Mucosa of rectum (tissue), 2 donors: Measurements from ENCODE around the gene TRDN.

Experiments used
- H3K27ac ChIP-seq, 2 donors: one replicate each; pipeline ENCODE4 v1.7.0; 2013; ENCODE audit warnings: inconsistent platforms in 2 of 2, low read depth in 2 of 2, low read length in 2 of 2
- H3K27me3 ChIP-seq, 2 donors: one replicate each; pipeline ENCODE4 v1.7.0; 2013; ENCODE audit warnings: low read length in 2 of 2; ENCODE audit not compliant: control insufficient read depth in 2 of 2, insufficient read depth in 2 of 2
- H3K36me3 ChIP-seq, 2 donors: one replicate each; pipeline ENCODE4 v1.7.0; 2013; ENCODE audit warnings: low read length in 2 of 2; ENCODE audit not compliant: control insufficient read depth in 2 of 2, insufficient read depth in 2 of 2
- H3K4me1 ChIP-seq, 2 donors: one replicate each; pipeline ENCODE4 v1.7.0; 2013; ENCODE audit warnings: low read length in 2 of 2, mild to moderate bottlenecking in 1 of 2; ENCODE audit not compliant: control insufficient read depth in 2 of 2, insufficient read depth in 2 of 2
- H3K4me3 ChIP-seq, 2 donors: one replicate each; pipeline ENCODE4 v1.7.0; 2013; ENCODE audit warnings: low read length in 2 of 2
- H3K9ac ChIP-seq, 2 donors: one replicate each; pipeline ENCODE4 v1.7.0; 2013; ENCODE audit warnings: low read length in 2 of 2, low read depth in 1 of 2, mild to moderate bottlenecking in 1 of 2
- H3K9me3 ChIP-seq, 2 donors: one replicate each; pipeline ENCODE4 v1.7.0; 2013; ENCODE audit warnings: low read length in 2 of 2; ENCODE audit not compliant: control insufficient read depth in 2 of 2
- donor health status: healthy.
- donor health status: Normal muscosa, but diverticular disease.

Gene TRDN

GRCh38 chr6:123434186-123434585, 202.6 kb downstream of the TRDN start:
- Histone ChIP-seq H3K4me3 (no peak overlapping the region), H3K4me1 (no peaks in the 10 kb centered on the region), H3K36me3 (no peaks in the 10 kb centered on the region), H3K27me3 (no peaks in the 10 kb centered on the region), H3K9ac (no peak overlapping the region), H3K27ac (no peak overlapping the region), H3K9me3 (no peaks in the 10 kb centered on the region)

DNA sequence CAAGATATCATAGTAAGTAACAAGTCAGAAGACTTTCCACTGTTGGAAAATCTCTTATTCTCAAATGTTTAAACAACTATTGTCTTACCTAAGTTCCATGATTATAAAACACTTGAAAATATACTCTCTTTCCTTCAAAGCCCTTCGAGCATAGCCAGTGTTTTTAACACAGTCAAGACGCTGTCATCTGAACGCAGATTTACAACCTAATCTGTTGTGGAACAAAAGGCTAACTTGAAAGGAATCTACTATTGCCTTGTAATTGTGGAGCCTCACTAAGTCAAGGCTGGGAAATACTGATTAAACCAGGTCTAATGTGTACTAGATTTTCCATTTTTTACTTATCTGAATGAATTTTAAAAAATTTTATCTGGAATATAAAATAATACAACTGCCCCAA, 205.8 kb downstream of the TRDN start:
- H3K27me3 ChIP-seq = no peaks in the 10 kb centered on the region
- H3K4me1 ChIP-seq = no peaks in the 10 kb centered on the region
- no peak overlapping the region for H3K9ac ChIP-seq
- H3K36me3 ChIP-seq = no peaks in the 10 kb centered on the region
- no peaks in the 10 kb centered on the region for H3K9me3 ChIP-seq
- H3K27ac ChIP-seq = no peak overlapping the region
- H3K4me3 ChIP-seq = no peak overlapping the region

GRCh38 chr6:123427008-123427407, 209.7 kb downstream of the TRDN start:
- Histone ChIP-seq H3K36me3 (no peaks in the 10 kb centered on the region), H3K27me3 (no peaks in the 10 kb centered on the region), H3K27ac (no peak overlapping the region), H3K9ac (no peak overlapping the region), H3K9me3 (no peaks in the 10 kb centered on the region), H3K4me3 (no peak overlapping the region), H3K4me1 (no peaks in the 10 kb centered on the region)

- no peaks in the 10 kb centered on the region for H3K4me1 ChIP-seq
- H3K9me3 ChIP-seq = no peaks in the 10 kb centered on the region
- H3K4me3 ChIP-seq = no peak overlapping the region
- H3K9ac ChIP-seq = no peak overlapping the region
- H3K27ac ChIP-seq = no peak overlapping the region
- no peaks in the 10 kb centered on the region for H3K27me3 ChIP-seq
- no peaks in the 10 kb centered on the region for H3K36me3 ChIP-seq
These were observed 213.6 kb downstream of the TRDN start for GRCh38 chr6:123423130-123423529.

GRCh38 chr6:123420512-123420911, 216.2 kb downstream of the TRDN start:
- Histone ChIP-seq H3K4me1 (no peaks in the 10 kb centered on the region), H3K4me3 (no peak overlapping the region), H3K27ac (no peak overlapping the region), H3K27me3 (no peaks in the 10 kb centered on the region), H3K9me3 (no peaks in the 10 kb centered on the region), H3K36me3 (no peaks in the 10 kb centered on the region), H3K9ac (no peak overlapping the region)

GRCh38 chr6:123418071-123418470, 218.7 kb downstream of the TRDN start:
- H3K9me3 ChIP-seq = no peaks in the 10 kb centered on the region
- no peak overlapping the region for H3K9ac ChIP-seq
- no peaks in the 10 kb centered on the region for H3K36me3 ChIP-seq
- no peaks in the 10 kb centered on the region for H3K4me1 ChIP-seq
- H3K27me3 ChIP-seq = no peaks in the 10 kb centered on the region
- H3K27ac ChIP-seq = no peak overlapping the region
- no peak overlapping the region for H3K4me3 ChIP-seq

GRCh38 chr6:123417535-123417934, 219.2 kb downstream of the TRDN start:
- no peaks in the 10 kb centered on the region for H3K36me3 ChIP-seq
- no peak overlapping the region for H3K4me3 ChIP-seq
- no peak overlapping the region for H3K27ac ChIP-seq
- H3K27me3 ChIP-seq = no peaks in the 10 kb centered on the region
- no peaks in the 10 kb centered on the region for H3K9me3 ChIP-seq
- no peak overlapping the region for H3K9ac ChIP-seq
- H3K4me1 ChIP-seq = no peaks in the 10 kb centered on the region

- Histone ChIP-seq H3K4me3 (no peak overlapping the region), H3K27me3 (no peaks in the 10 kb centered on the region), H3K9me3 (no peaks in the 10 kb centered on the region), H3K27ac (no peak overlapping the region), H3K4me1 (no peaks in the 10 kb centered on the region), H3K9ac (no peak overlapping the region), H3K36me3 (no peaks in the 10 kb centered on the region)
These were observed 220.8 kb downstream of the TRDN start for GRCh38 chr6:123415844-123416468.

DNA sequence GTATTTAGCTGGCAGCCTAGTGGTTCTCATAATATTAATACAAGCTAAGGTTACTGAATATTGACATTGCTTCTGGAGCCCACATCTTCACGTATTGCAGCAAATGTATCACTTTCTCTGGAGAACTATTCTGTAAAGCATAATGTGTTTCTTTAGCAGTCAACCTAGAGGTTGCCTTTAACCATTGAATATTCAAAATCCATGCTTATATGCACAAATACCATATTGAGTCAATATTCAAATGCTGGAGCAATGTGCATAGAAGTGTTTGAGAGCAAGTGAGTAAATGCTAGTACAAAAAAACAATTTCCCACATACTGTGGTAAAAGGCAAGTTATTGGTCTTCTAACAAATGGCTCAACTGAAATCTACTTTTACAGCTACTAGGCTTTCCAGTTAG, 231.8 kb downstream of the TRDN start:
- Histone ChIP-seq H3K36me3 (no peaks in the 10 kb centered on the region), H3K9ac (no peak overlapping the region), H3K4me1 (no peaks in the 10 kb centered on the region), H3K27ac (no peak overlapping the region), H3K4me3 (no peak overlapping the region), H3K27me3 (no peaks in the 10 kb centered on the region), H3K9me3 (no peaks in the 10 kb centered on the region)

- no peak overlapping the region for H3K27ac ChIP-seq
- H3K4me3 ChIP-seq = no peak overlapping the region
- no peak overlapping the region for H3K9ac ChIP-seq
- no peaks in the 10 kb centered on the region for H3K36me3 ChIP-seq
- no peaks in the 10 kb centered on the region for H3K9me3 ChIP-seq
- H3K4me1 ChIP-seq = no peaks in the 10 kb centered on the region
- no peaks in the 10 kb centered on the region for H3K27me3 ChIP-seq
These were observed 234.7 kb downstream of the TRDN start for GRCh38 chr6:123402052-123402451.

GRCh38 chr6:123398072-123398471, 238.7 kb downstream of the TRDN start:
- no peaks in the 10 kb centered on the region for H3K36me3 ChIP-seq
- no peaks in the 10 kb centered on the region for H3K9me3 ChIP-seq
- no peak overlapping the region for H3K27ac ChIP-seq
- no peak overlapping the region for H3K4me3 ChIP-seq
- H3K4me1 ChIP-seq = no peaks in the 10 kb centered on the region
- no peaks in the 10 kb centered on the region for H3K27me3 ChIP-seq
- no peak overlapping the region for H3K9ac ChIP-seq
